BJ (cell line): Measurements from ENCODE around the gene PTGIS. TPM values are rescaled to one million over a fixed set of nuclear protein-coding genes. Genes with fewer than 3 reads are reported as not detected.

Source experiments
- CTCF ChIA-PET: fragments of 350-600 bp; formaldehyde crosslinking; extraction: SDS; loops from one replicate; lab custom pipeline; 2021; ENCODE audit warnings: antibody characterized with exemption, inconsistent platforms; lab: Yijun Ruan, JAX
- POLR2A ChIA-PET: fragments of 300-600 bp; sonication (Branson Sonifier 250); formaldehyde crosslinking; extraction: SDS; loops from one replicate; lab custom pipeline; 2021; ENCODE audit warnings: antibody characterized with exemption; lab: Charles Lee
- DNase-seq: peaks from one replicate; pipeline ENCODE4 v3.0.0-alpha.2; 2011; ENCODE audit warnings: low read depth
- H3K27me3 ChIP-seq: 2 replicates; pipeline ENCODE4 v1.6.0; 2011; ENCODE audit warnings: low read length; ENCODE audit not compliant: control insufficient read depth, insufficient read depth
- H3K36me3 ChIP-seq: 2 replicates; pipeline ENCODE4 v1.5.1; 2011; ENCODE audit warnings: low read length; ENCODE audit not compliant: control insufficient read depth, insufficient read depth
- H3K4me3 ChIP-seq: 2 replicates; pipeline ENCODE4 v1.5.1; 2011; ENCODE audit warnings: low read depth, mild to moderate bottlenecking, control low read depth, low read length
- CTCF ChIP-seq: IDR thresholded peaks from 2 replicates; pipeline ENCODE4 v1.5.1; 2011; ENCODE audit warnings: low read depth, mild to moderate bottlenecking, control low read depth, inconsistent platforms, low read length, moderate library complexity; ENCODE audit not compliant: insufficient read depth
- polyA plus RNA-seq: library from polyadenylated mRNA; depleted of rRNA; stranded (reverse); fragments of >200 nt; gene quantifications from 2 replicates; pipeline ENCODE4 v1.2.3, GENCODE V29; 2011

The PTGIS gene
- polyA plus RNA-seq, 1 experiment = 39.0 TPM

GRCh38 chr20:49608752-49609670, 41.1 kb upstream of the PTGIS start:
- CTCF ChIA-PET = interaction anchor here (0.6 to 13.8 kb wide), 46 partner anchors 9 to 326 kb away, joined by 3 to 485 read pairs (median 4); no protein-coding TSS in a partner anchor
- no peak for DNase-seq
- H3K27me3 ChIP-seq = peaks cover 4% of the 10 kb centered on the region
- H3K36me3 ChIP-seq = no peaks in the 10 kb centered on the region
- H3K4me3 ChIP-seq = no peak overlapping the region
- peak; percentile 95 for TF ChIP-seq CTCF
- POLR2A ChIA-PET = interaction anchor here (1.1 kb wide), 1 partner anchor 67 kb away, joined by 3 read pairs; no protein-coding TSS in a partner anchor

GRCh38 chr20:49607568-49607967, 39.6 kb upstream of the PTGIS start:
- no peaks in the 10 kb centered on the region for H3K36me3 ChIP-seq
- no peak for TF ChIP-seq CTCF
- H3K27me3 ChIP-seq = peaks cover 4% of the 10 kb centered on the region
- no peak for DNase-seq
- no peak overlapping the region for H3K4me3 ChIP-seq
- ChIA-PET POLR2A (no interaction called here), CTCF (interaction anchor here (0.9 to 13.8 kb wide), 16 partner anchors 12 to 287 kb away, joined by 3 to 485 read pairs (median 6); no protein-coding TSS in a partner anchor)

- Histone ChIP-seq H3K4me3 (no peak overlapping the region), H3K36me3 (no peaks in the 10 kb centered on the region), H3K27me3 (0 out of 2 replicates have a peak, but pooled peaks cover 2% of the 10 kb centered on the region)
- CTCF ChIA-PET = interaction anchor here (0.6 to 13.8 kb wide), 6 partner anchors 9 to 429 kb away, joined by 3 to 485 read pairs (median 3); no protein-coding TSS in a partner anchor
- POLR2A ChIA-PET = interaction anchor here (0.5 kb wide), 1 partner anchor 15 kb away, joined by 4 read pairs; no protein-coding TSS in a partner anchor
- TF ChIP-seq CTCF = peak; percentile 45
- peak; percentile 84 for DNase-seq
Measured at GRCh38 chr20:49603209-49603627, 35.3 kb upstream of the PTGIS start.

- Histone ChIP-seq H3K4me3 (no peak overlapping the region), H3K27me3 (no peaks in the 10 kb centered on the region), H3K36me3 (no peaks in the 10 kb centered on the region)
- CTCF ChIA-PET = interaction anchor here (0.6 to 13.8 kb wide), 8 partner anchors 8 to 1788 kb away, joined by 3 to 485 read pairs (median 3); no protein-coding TSS in a partner anchor
- no peak for DNase-seq
- POLR2A ChIA-PET = interaction anchor here (0.5 kb wide), 1 partner anchor 15 kb away, joined by 4 read pairs; no protein-coding TSS in a partner anchor
- TF ChIP-seq CTCF = no peak
Measured at GRCh38 chr20:49602345-49603208, 34.6 kb upstream of the PTGIS start.
